SK-N-SH (cell line): ENCODE measurements around the gene ZAP70. TPM values are rescaled to one million over a fixed set of nuclear protein-coding genes. Genes with fewer than 3 reads are reported as not detected.

Experiments
- CTCF ChIA-PET: fragments of 300-600, 350-600 bp; formaldehyde crosslinking; extraction: SDS; loops from one replicate; lab custom pipeline; 2021; lab: Yijun Ruan, JAX
- POLR2A ChIA-PET: fragments of 350-600 bp; sonication (Branson Sonifier 250); formaldehyde crosslinking; extraction: SDS; loops from one replicate; lab custom pipeline; 2020; ENCODE audit warnings: antibody characterized with exemption, inconsistent platforms; lab: Yijun Ruan, JAX
- DNase-seq: peaks from one replicate; pipeline ENCODE4 v3.0.0; 2012
- H2AFZ ChIP-seq: fragments of 200-600 bp; sonication (generic); 2 replicates; pipeline ENCODE4 v1.8.1; 2016; ENCODE audit warnings: antibody characterized with exemption, mild to moderate bottlenecking, low read depth
- H3F3A ChIP-seq: fragments of 200-600 bp; sonication (generic); replicated peaks from 2 replicates; pipeline ENCODE3; 2016; ENCODE audit warnings: antibody characterized with exemption, mild to moderate bottlenecking; ENCODE audit not compliant: insufficient read depth
- H3K27ac ChIP-seq, 2 experiments: fragments of 200-500 bp in 1 of 2; fragments of 200-600 bp in 1 of 2; sonication (Bioruptor generic) in 1 of 2; sonication (generic), shearing (Covaris generic) in 1 of 2; 2 replicates each; pipeline versions ENCODE4 v1.5.1 to v1.6.1; 2014 to 2016; ENCODE audit warnings: low read depth in 2 of 2, inconsistent platforms in 1 of 2, low read length in 1 of 2, mild to moderate bottlenecking in 1 of 2, mixed read lengths in 1 of 2
- H3K27me3 ChIP-seq: fragments of 200-600 bp; sonication (generic), shearing (Covaris generic); 2 replicates; pipeline ENCODE4 v1.6.1; 2016; ENCODE audit warnings: mixed run types; ENCODE audit not compliant: insufficient read depth
- H3K36me3 ChIP-seq, 2 experiments: fragments of 200-500 bp in 1 of 2; fragments of 200-600 bp in 1 of 2; sonication (Bioruptor generic) in 1 of 2; sonication (generic) in 1 of 2; replicated peaks in 1 of 2; 2 replicates each; pipeline versions ENCODE3 to v1.5.1; 2014 to 2016; ENCODE audit warnings: low read length in 1 of 2, mild to moderate bottlenecking in 1 of 2; ENCODE audit not compliant: insufficient read depth in 2 of 2, control insufficient read depth in 1 of 2
- H3K4me1 ChIP-seq, 2 experiments: fragments of 200-500 bp in 1 of 2; fragments of 200-600 bp in 1 of 2; sonication (Bioruptor generic) in 1 of 2; sonication (generic), shearing (Covaris generic) in 1 of 2; 2 replicates each; pipeline versions ENCODE4 v1.5.1 to v1.6.1; 2014 to 2016; ENCODE audit warnings: low read depth in 1 of 2, low read length in 1 of 2, mixed run types in 1 of 2; ENCODE audit not compliant: insufficient read depth in 2 of 2, control insufficient read depth in 1 of 2
- H3K4me2 ChIP-seq: fragments of 200-600 bp; sonication (generic), shearing (Covaris generic); 2 replicates; pipeline ENCODE4 v1.6.1; 2017; ENCODE audit warnings: mixed run types
- H3K4me3 ChIP-seq, 2 experiments: fragments of 200-500 bp in 1 of 2; fragments of 200-600 bp in 1 of 2; sonication (Bioruptor generic) in 1 of 2; sonication (generic), shearing (Covaris generic) in 1 of 2; 2 replicates each; pipeline versions ENCODE4 v1.5.1 to v1.8.1; 2014 to 2016; ENCODE audit warnings: low read depth in 2 of 2, inconsistent platforms in 1 of 2, low read length in 1 of 2, mild to moderate bottlenecking in 1 of 2, mixed read lengths in 1 of 2, moderate library complexity in 1 of 2
- H3K79me2 ChIP-seq: fragments of 200-600 bp; sonication (generic); 2 replicates; pipeline ENCODE4 v1.8.1; 2017; ENCODE audit warnings: mild to moderate bottlenecking; ENCODE audit not compliant: insufficient read depth
- H3K9ac ChIP-seq: fragments of 200-600 bp; sonication (generic); 2 replicates; pipeline ENCODE4 v1.6.1; 2017; ENCODE audit warnings: mixed run types
- H3K9me2 ChIP-seq: fragments of 200-600 bp; sonication (generic); 2 replicates; pipeline ENCODE4 v1.6.1; 2017; ENCODE audit warnings: mixed run types
- H3K9me3 ChIP-seq: fragments of 200-600 bp; sonication (generic); 2 replicates; pipeline ENCODE4 v1.6.1; 2017; ENCODE audit warnings: mixed run types, mild to moderate bottlenecking, moderate library complexity
- H4K20me1 ChIP-seq: fragments of 200-600 bp; sonication (generic); 2 replicates; pipeline ENCODE4 v1.6.1; 2017; ENCODE audit warnings: mild to moderate bottlenecking, mixed run types; ENCODE audit not compliant: insufficient read depth
- ELF1 ChIP-seq: IDR thresholded peaks from 2 replicates; pipeline ENCODE4 v1.4.0; 2012
- EZH2phosphoT487 ChIP-seq: fragments of 200-600 bp; sonication (generic); IDR thresholded peaks from 2 replicates; pipeline ENCODE4 v1.6.1; 2017; ENCODE audit warnings: low read depth, mixed run types, mild to moderate bottlenecking, antibody characterized with exemption, moderate library complexity, borderline replicate concordance
- FOSL2 ChIP-seq: IDR thresholded peaks from 2 replicates; pipeline ENCODE4 v1.4.0; 2012; ENCODE audit warnings: low read depth, mild to moderate bottlenecking, moderate library complexity, borderline replicate concordance
- FOXM1 ChIP-seq: IDR thresholded peaks from 2 replicates; pipeline ENCODE4 v1.4.0; 2012; ENCODE audit warnings: low read depth, mild to moderate bottlenecking
- IRF3 ChIP-seq: fragments of 150-350 bp; IDR thresholded peaks from 2 replicates; pipeline ENCODE4 v1.6.1; 2016; ENCODE audit warnings: mild to moderate bottlenecking, low read depth, low read length
- MAX ChIP-seq: IDR thresholded peaks from 2 replicates; pipeline ENCODE4 v1.4.0; 2012; ENCODE audit warnings: low read depth
- MEF2A ChIP-seq: IDR thresholded peaks from 2 replicates; pipeline ENCODE4 v1.4.0; 2012; ENCODE audit warnings: low read depth, borderline replicate concordance
- MXI1 ChIP-seq: IDR thresholded peaks from 2 replicates; pipeline ENCODE4 v1.6.1; 2012; ENCODE audit warnings: mild to moderate bottlenecking, low read depth, low read length, improper control_type of control experiment
- REST ChIP-seq: IDR thresholded peaks from 2 replicates; pipeline ENCODE4 v1.6.1; 2012; ENCODE audit warnings: mild to moderate bottlenecking, low read depth, low read length, moderate library complexity
- RFX5 ChIP-seq: IDR thresholded peaks from 2 replicates; pipeline ENCODE4 v1.6.1; 2012; ENCODE audit warnings: mild to moderate bottlenecking, improper control_type of control experiment, low read length
- SMC3 ChIP-seq: IDR thresholded peaks from 2 replicates; pipeline ENCODE4 v1.6.1; 2012; ENCODE audit warnings: low read depth, low read length, improper control_type of control experiment
- TAF1 ChIP-seq: IDR thresholded peaks from 2 replicates; pipeline ENCODE4 v1.6.1; 2012; ENCODE audit warnings: low read depth, mild to moderate bottlenecking, low read length, moderate library complexity, borderline replicate concordance
- TCF12 ChIP-seq: IDR thresholded peaks from 2 replicates; pipeline ENCODE4 v1.4.0; 2012
- TEAD4 ChIP-seq: IDR thresholded peaks from 2 replicates; pipeline ENCODE4 v1.4.0; 2012; ENCODE audit warnings: mild to moderate bottlenecking, borderline replicate concordance; ENCODE audit not compliant: insufficient read depth
- USF1 ChIP-seq: IDR thresholded peaks from 2 replicates; pipeline ENCODE4 v1.4.0; 2012; ENCODE audit warnings: low read depth, borderline replicate concordance
- USF2 ChIP-seq: fragments of 150-350 bp; IDR thresholded peaks from 2 replicates; pipeline ENCODE4 v1.6.1; 2017; ENCODE audit warnings: antibody characterized with exemption, low read length, low read depth, borderline replicate concordance
- YY1 ChIP-seq: IDR thresholded peaks from 2 replicates; pipeline ENCODE4 v1.4.0; 2012; ENCODE audit warnings: low read depth, mild to moderate bottlenecking
- ZBTB33 ChIP-seq: IDR thresholded peaks from 2 replicates; pipeline ENCODE4 v1.4.0; 2012; ENCODE audit warnings: low read depth, borderline replicate concordance
- WGBS: methylation state at CpG from one replicate; pipeline ENCODE4 v1.1.6; 2017; ENCODE audit warnings: low lambda C conversion rate; 5-methylcytosine and 5-hydroxymethylcytosine counted together
- polyA plus RNA-seq, 3 experiments: library from polyadenylated mRNA; depleted of rRNA; stranded (reverse); fragments of >200 nt; gene quantifications; 2 replicates each; pipeline ENCODE4 v1.2.3, GENCODE V29; 2012

ZAP70 gene
- polyA plus RNA-seq, 1 of the 3 experiments (the other 2 are of a cell fraction), result 0.05 TPM

GRCh38 chr2:97697252-97698235 lies 15.8 kb upstream of the ZAP70 start (continued):
- no peak for TF ChIP-seq REST
- TF ChIP-seq TAF1, result no peak
- peak; percentile 99 for TF ChIP-seq SMC3
- no peak for TF ChIP-seq TEAD4
- TF ChIP-seq MEF2A, result no peak
- TF ChIP-seq MXI1, result peak; percentile 62; the same call in 1 of the 2 replicates
- no peak for TF ChIP-seq IRF3
- no peak for TF ChIP-seq TCF12
- TF ChIP-seq FOXM1, result no peak
- no peak for TF ChIP-seq FOSL2

GRCh38 chr2:97698530-97698929 lies 14.8 kb upstream of the ZAP70 start:
- POLR2A ChIA-PET, result interaction anchor here (2.8 kb wide), 1 partner anchor 108 kb away, joined by 10 read pairs; no protein-coding TSS in a partner anchor
- H3F3A ChIP-seq, result no peaks in the 10 kb centered on the region
- no peaks in the 10 kb centered on the region; a peak in 1 of 4 replicates for H3K4me1 ChIP-seq
- TF ChIP-seq MAX (no peak), USF1 (no peak), MEF2A (no peak), IRF3 (no peak), ELF1 (no peak), YY1 (no peak), EZH2phosphoT487 (no peak), RFX5 (no peak), SMC3 (no peak), ZBTB33 (no peak), USF2 (no peak), TEAD4 (no peak), MXI1 (no peak)

More at GRCh38 chr2:97698530-97698929, 14.8 kb upstream of the ZAP70 start:
- H4K20me1 ChIP-seq, result no peaks in the 10 kb centered on the region
- H3K36me3 ChIP-seq, result no peaks in the 10 kb centered on the region
- no peak overlapping the region for H3K9ac ChIP-seq
- no peaks in the 10 kb centered on the region for H3K27me3 ChIP-seq
- no peak overlapping the region for H3K4me3 ChIP-seq
- H2AFZ ChIP-seq, result no peak overlapping the region
- H3K79me2 ChIP-seq, result no peaks in the 10 kb centered on the region
- no peaks in the 10 kb centered on the region for H3K9me3 ChIP-seq
- DNase-seq, result no peak
- no peak overlapping the region for H3K4me2 ChIP-seq
- WGBS, result 74% methylated on average over 4 of the region's 4 CpGs
- H3K27ac ChIP-seq, result no peak overlapping the region
- no peaks in the 10 kb centered on the region for H3K9me2 ChIP-seq
- CTCF ChIA-PET, result interaction anchor here (0.9 to 6.4 kb wide), 15 partner anchors 11 to 688 kb away, joined by 3 to 163 read pairs (median 11); partner anchors contain the start of genes ACTR1B, ANKRD36B and ZAP70
